ENCODE measurements around the gene H2AZ2.

DNA sequence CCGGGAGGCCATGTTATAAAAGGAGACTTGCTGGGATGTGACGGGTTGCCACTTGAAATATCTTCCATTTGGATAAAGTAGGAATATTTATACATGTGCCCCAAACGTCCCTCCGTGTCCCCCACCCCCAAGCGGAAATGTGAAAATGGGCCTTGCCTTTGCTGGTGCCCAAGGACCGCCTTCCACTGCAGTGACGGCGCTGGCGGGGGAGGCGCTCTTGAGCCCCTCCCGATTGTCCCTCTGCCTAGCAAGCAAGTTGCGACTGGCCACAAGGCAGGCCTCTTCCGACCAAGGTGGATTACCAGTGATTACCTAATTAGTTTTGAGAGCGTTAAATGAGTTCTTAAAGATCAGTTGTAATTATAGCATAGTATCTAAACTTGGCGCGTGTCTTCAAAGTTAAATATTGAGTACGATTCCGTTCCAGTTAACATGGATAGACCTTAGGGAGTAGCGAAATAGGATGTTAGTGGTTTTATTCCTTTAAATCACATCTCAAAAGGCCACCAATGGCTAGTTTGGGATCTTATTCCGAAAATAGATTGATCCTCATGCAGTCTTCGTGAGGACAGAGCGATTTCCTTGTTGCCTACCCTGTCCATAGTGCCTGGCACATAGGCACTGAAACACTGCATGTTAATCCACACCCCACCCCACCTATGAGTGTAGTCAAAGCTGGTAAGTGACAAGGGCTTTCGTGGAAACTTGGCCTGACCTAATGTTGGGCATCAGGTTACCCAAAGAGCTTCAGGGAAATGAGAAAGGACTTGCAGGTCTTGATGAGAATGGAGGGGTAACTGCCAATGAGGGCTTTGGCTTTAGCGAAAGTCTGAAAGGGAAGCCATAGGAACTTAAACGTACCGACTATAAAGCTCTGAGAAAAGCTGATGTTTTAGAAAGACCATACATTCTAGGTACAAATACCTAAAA is 50.3 kb downstream of the H2AZ2 start:
- TF ChIP-seq, protein P1, sequence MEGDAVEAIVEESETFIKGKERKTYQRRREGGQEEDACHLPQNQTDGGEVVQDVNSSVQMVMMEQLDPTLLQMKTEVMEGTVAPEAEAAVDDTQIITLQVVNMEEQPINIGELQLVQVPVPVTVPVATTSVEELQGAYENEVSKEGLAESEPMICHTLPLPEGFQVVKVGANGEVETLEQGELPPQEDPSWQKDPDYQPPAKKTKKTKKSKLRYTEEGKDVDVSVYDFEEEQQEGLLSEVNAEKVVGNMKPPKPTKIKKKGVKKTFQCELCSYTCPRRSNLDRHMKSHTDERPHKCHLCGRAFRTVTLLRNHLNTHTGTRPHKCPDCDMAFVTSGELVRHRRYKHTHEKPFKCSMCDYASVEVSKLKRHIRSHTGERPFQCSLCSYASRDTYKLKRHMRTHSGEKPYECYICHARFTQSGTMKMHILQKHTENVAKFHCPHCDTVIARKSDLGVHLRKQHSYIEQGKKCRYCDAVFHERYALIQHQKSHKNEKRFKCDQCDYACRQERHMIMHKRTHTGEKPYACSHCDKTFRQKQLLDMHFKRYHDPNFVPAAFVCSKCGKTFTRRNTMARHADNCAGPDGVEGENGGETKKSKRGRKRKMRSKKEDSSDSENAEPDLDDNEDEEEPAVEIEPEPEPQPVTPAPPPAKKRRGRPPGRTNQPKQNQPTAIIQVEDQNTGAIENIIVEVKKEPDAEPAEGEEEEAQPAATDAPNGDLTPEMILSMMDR (IDR thresholded peaks at IDR 0.05; ENCODE audit: low read depth, low read length): peak; percentile 66
- peak; percentile 65 for TF ChIP-seq POLR2A (IDR thresholded peaks at IDR 0.05; ENCODE audit: extremely low read depth, insufficient read length)
- TF ChIP-seq, protein P2, sequence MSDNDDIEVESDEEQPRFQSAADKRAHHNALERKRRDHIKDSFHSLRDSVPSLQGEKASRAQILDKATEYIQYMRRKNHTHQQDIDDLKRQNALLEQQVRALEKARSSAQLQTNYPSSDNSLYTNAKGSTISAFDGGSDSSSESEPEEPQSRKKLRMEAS (IDR thresholded peaks at IDR 0.05; ENCODE audit: low read depth, low read length): peak; percentile 65; the same call in 1 of the 2 replicates
- peak; percentile 63; the same call in 1 of the 2 replicates for TF ChIP-seq MYC (IDR thresholded peaks at IDR 0.05; ENCODE audit: low read depth, low read length)
